OCI-LY7 (cell line): Measurements from ENCODE around the gene DNAAF2. TPM values are rescaled to one million over a fixed set of nuclear protein-coding genes. Genes with fewer than 3 reads are reported as not detected.
A peak's percentile ranks its signal among the peaks of the same experiment; 100 is the strongest.

Experiments
- BruUV-seq: library from RNA; stranded (reverse); fragments of 400-500 nt; replicated peaks from 2 replicates; lab custom pipeline; 2021; lab: Mats Ljungman, UMichigan
- CTCF ChIA-PET: fragments of 300-600 bp; sonication (Branson Sonifier 250); formaldehyde crosslinking; loops from one replicate; lab custom pipeline; 2022; ENCODE audit warnings: antibody characterized with exemption; ENCODE audit not compliant: unreplicated experiment; lab: Charles Lee
- POLR2A ChIA-PET: fragments of 300-600 bp; sonication (Branson Sonifier 250); formaldehyde crosslinking; loops from one replicate; lab custom pipeline; 2022; ENCODE audit warnings: antibody characterized with exemption; lab: Charles Lee
- DNase-seq: peaks from one replicate; pipeline ENCODE4 v3.0.0-alpha.2; 2015; ENCODE audit warnings: low spot score
- H2AFZ ChIP-seq: fragments of 200-600 bp; sonication (generic), shearing (Covaris generic); 2 replicates; pipeline ENCODE4 v1.6.1; 2014; ENCODE audit warnings: mild to moderate bottlenecking, antibody characterized with exemption, low read length, moderate library complexity
- H3K27ac ChIP-seq: fragments of 200-600 bp; sonication (generic); 2 replicates; pipeline ENCODE4 v1.5.1; 2014; ENCODE audit warnings: mixed run types, low read depth, mild to moderate bottlenecking, moderate library complexity, low read length, inconsistent platforms; ENCODE audit not compliant: poor library complexity, severe bottlenecking
- H3K36me3 ChIP-seq: fragments of 200-600 bp; sonication (generic); 2 replicates; pipeline ENCODE4 v1.6.1; 2014; ENCODE audit warnings: mild to moderate bottlenecking, antibody characterized with exemption, low read length, moderate library complexity, mixed read lengths; ENCODE audit not compliant: insufficient read depth
- H3K4me1 ChIP-seq: fragments of 200-600 bp; sonication (generic); 2 replicates; pipeline ENCODE4 v1.5.1; 2014; ENCODE audit warnings: mild to moderate bottlenecking, low read length; ENCODE audit not compliant: insufficient read depth, poor library complexity, severe bottlenecking
- H3K4me2 ChIP-seq: fragments of 200-600 bp; sonication (generic); 2 replicates; pipeline ENCODE4 v1.6.1; 2014; ENCODE audit warnings: mild to moderate bottlenecking, low read length
- H3K4me3 ChIP-seq: fragments of 200-600 bp; sonication (generic); 2 replicates; pipeline ENCODE4 v1.5.1; 2014; ENCODE audit warnings: mild to moderate bottlenecking, low read depth, low read length; ENCODE audit not compliant: poor library complexity, severe bottlenecking
- H3K79me2 ChIP-seq: fragments of 200-600 bp; sonication (generic); 2 replicates; pipeline ENCODE4 v1.6.1; 2016; ENCODE audit warnings: low read depth, mild to moderate bottlenecking, low read length, moderate library complexity, mixed read lengths; ENCODE audit not compliant: insufficient read depth
- H3K9me2 ChIP-seq: fragments of 200-600 bp; sonication (generic); 2 replicates; pipeline ENCODE4 v1.6.1; 2016; ENCODE audit warnings: mild to moderate bottlenecking, low read length, mixed read lengths; ENCODE audit not compliant: insufficient read depth
- H3K9me3 ChIP-seq: fragments of 200-600 bp; sonication (generic); 2 replicates; pipeline ENCODE4 v1.6.1; 2014; ENCODE audit warnings: mild to moderate bottlenecking, mixed run types, low read length, mixed read lengths
- H4K20me1 ChIP-seq: fragments of 200-600 bp; sonication (generic); 2 replicates; pipeline ENCODE4 v1.6.1; 2014; ENCODE audit warnings: mild to moderate bottlenecking, antibody characterized with exemption, low read length, moderate library complexity, mixed read lengths; ENCODE audit not compliant: insufficient read depth
- CTCF ChIP-seq: fragments of 200-600 bp; sonication (generic); conservative IDR thresholded peaks from 2 replicates; pipeline ENCODE4 v1.5.1; 2014; ENCODE audit warnings: mild to moderate bottlenecking, antibody characterized with exemption, low read length, moderate library complexity, mixed read lengths
- EZH2phosphoT487 ChIP-seq: fragments of 200-600 bp; sonication (generic); IDR thresholded peaks from 2 replicates; pipeline ENCODE4 v1.6.1; 2018; ENCODE audit warnings: low read depth, borderline replicate concordance, mild to moderate bottlenecking, mixed run types, antibody characterized with exemption, low read length, moderate library complexity, mixed read lengths
- intact Hi-C: fragments of 100-400 bp; cut with micrococcal nuclease; formaldehyde crosslinking; loops from one replicate; pipeline ENCODE4 v1.10.0; 2022; ENCODE audit not compliant: unreplicated experiment
- total RNA-seq, 2 experiments: library from RNA; depleted of rRNA in 1 of 2; stranded (reverse); fragments of >200 nt in 1 of 2; shearing (Covaris generic) in 1 of 2; gene quantifications; 2 replicates each; pipeline ENCODE4 v1.2.3, GENCODE V29; 2014 to 2022

The DNAAF2 gene
- total RNA-seq, 2 experiments from 2014 or later, result 9.7 to 14.7 TPM

- H3K79me2 ChIP-seq, result no peaks in the 10 kb centered on the region
- no peak for DNase-seq
- ChIA-PET POLR2A (interaction anchor here (0.6 to 1.2 kb wide), 3 partner anchors 11 to 171 kb away, joined by 3 to 6 read pairs (median 4); no protein-coding TSS in a partner anchor), CTCF (no interaction called here)
- H3K4me2 ChIP-seq, result no peak overlapping the region
- peaks cover 88% of the 10 kb centered on the region for H3K36me3 ChIP-seq
- H2AFZ ChIP-seq, result no peak overlapping the region
- no peak overlapping the region for H3K4me3 ChIP-seq
- H3K27ac ChIP-seq, result no peak overlapping the region
- intact Hi-C loops, result no loop called here
- TF ChIP-seq CTCF (no peak), EZH2phosphoT487 (no peak)
- H3K9me3 ChIP-seq, result no peaks in the 10 kb centered on the region
- H4K20me1 ChIP-seq, result no peaks in the 10 kb centered on the region
- no peaks in the 10 kb centered on the region for H3K9me2 ChIP-seq
- no TSS peak for BruUV-seq
- H3K4me1 ChIP-seq, result no peaks in the 10 kb centered on the region
Observed at GRCh38 chr14:49677643-49678042, 42.6 kb upstream of the DNAAF2 start.

- TSS peak; percentile 19 for BruUV-seq
- CTCF ChIA-PET, result no interaction called here
- POLR2A ChIA-PET, result interaction anchor here (0.6 kb wide), 1 partner anchor 84 kb away, joined by 5 read pairs; no protein-coding TSS in a partner anchor
- Histone ChIP-seq H3K4me1 (no peaks in the 10 kb centered on the region), H3K4me3 (no peak overlapping the region), H2AFZ (no peak overlapping the region), H4K20me1 (no peaks in the 10 kb centered on the region), H3K36me3 (peaks cover 78% of the 10 kb centered on the region), H3K4me2 (no peak overlapping the region), H3K9me3 (no peaks in the 10 kb centered on the region), H3K27ac (no peak overlapping the region), H3K79me2 (no peaks in the 10 kb centered on the region), H3K9me2 (no peaks in the 10 kb centered on the region)
- TF ChIP-seq CTCF (no peak), EZH2phosphoT487 (no peak)
- intact Hi-C loops, result no loop called here
- no peak for DNase-seq
Observed at GRCh38 chr14:49673586-49673985, 38.5 kb upstream of the DNAAF2 start.

- CTCF ChIA-PET, result no interaction called here
- Histone ChIP-seq H3K9me2 (no peaks in the 10 kb centered on the region), H3K4me3 (no peak overlapping the region), H4K20me1 (no peaks in the 10 kb centered on the region), H3K4me1 (no peaks in the 10 kb centered on the region), H3K79me2 (no peaks in the 10 kb centered on the region), H2AFZ (no peak overlapping the region), H3K27ac (no peak overlapping the region), H3K9me3 (no peaks in the 10 kb centered on the region), H3K36me3 (peaks cover 74% of the 10 kb centered on the region), H3K4me2 (no peak overlapping the region)
- TF ChIP-seq CTCF (no peak), EZH2phosphoT487 (no peak)
- DNase-seq, result no peak
- no TSS peak for BruUV-seq
- intact Hi-C loops, result no loop called here
- POLR2A ChIA-PET, result interaction anchor here (0.5 to 1.6 kb wide), 2 partner anchors 11 to 127 kb away, joined by 3 to 4 read pairs; no protein-coding TSS in a partner anchor
Observed at GRCh38 chr14:49670475-49670874, 35.4 kb upstream of the DNAAF2 start.
